NCI-H2029 (cell line): ENCODE results near the gene MMP10.

Experiments
- DNase-seq: peaks from one replicate; lab custom pipeline; 2025; lab: John Stamatoyannopoulos, UW

MMP10 gene

DNA sequence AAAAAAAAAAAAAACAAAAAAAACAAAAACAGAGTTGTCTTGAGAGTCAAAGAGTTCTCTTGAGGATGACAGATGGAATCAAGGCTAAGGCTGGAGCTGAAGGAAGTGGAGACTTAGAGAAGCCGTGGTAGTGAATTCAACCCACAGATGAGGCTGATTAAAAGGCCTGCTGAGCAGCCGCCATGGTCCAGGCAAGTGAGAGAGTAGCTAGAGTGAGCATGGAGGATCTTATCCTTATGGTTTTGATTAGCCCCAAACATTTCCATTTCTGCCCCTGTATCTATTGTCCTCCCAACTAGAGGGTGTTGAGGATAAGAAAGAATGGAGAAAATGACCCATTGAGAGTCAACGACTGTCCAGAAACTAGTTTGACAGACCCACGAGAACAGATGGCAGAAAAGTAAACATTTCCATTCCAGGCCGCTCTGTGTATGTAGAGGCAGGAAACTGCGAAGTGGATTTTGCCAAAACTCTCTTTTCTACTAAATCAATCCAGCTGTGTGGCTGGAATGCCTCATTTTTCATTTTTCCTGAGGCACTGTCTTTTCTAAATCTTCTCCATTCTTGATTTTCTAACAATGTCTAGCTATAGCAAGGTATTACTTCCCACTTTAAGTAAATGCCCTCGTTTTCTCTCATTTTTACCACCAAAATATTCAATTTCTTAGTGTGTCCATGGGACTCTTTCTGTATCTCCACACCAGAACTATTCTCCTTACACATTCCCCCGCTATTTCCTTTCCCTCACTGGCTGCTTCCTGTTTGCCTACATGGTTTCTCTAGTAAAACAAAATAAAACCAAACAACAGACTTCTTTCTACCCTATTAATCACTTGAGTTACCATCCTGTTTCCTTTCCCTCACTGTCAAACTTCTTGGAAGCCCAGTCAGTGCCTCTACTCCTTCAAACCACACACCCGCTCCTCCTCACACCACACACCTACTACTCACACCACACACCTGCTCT lies 50.3 kb downstream of the MMP10 start:
- no peak for DNase-seq

DNA sequence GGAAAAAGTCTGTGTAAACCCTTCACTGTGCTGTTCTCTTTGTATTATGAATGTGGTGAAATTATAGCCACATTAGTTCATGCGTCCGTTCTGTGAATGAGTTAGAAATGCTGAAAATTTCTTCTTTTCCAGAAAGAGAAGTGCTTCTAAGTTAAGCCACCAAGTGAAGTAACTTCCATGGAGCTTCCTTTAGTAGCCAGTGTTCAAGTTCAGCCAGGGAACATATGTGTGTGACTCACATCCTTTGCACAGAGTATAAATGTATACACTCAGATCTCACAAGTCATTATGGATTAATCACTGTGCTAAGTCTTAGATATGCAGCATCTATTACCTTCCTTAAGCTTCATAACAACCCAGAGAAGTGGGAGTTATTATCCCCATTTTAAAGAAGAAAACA lies 52.5 kb downstream of the MMP10 start:
- no peak for DNase-seq

DNA sequence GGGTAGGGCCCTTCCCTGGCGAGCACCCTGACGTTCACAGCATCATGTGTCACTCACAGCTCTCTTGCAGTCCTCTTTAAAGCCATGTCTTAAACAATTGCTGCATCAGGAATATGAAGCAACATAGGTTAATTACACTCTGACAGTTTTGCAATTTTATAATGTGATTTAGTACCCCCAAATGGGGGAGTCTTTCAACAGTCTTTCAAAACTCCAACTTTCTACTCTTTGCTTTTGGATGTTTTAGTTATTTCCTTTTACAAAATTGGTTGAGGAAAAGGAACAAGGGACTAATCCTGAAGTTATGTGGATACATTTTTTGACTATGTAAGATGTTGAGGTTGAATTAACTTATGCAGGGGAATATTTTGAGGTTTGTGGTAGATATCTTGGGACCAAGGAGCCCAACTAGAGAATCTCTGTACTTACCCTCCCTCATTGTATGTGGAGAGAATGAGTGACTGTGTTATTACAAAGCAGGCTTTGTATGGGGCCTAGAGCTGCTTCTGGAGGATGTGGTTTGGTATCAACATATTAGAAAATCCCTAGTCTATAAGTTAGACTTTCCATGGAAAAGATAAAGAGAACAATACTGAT lies 55.4 kb downstream of the MMP10 start, which contains the start of gene MMP8:
Gene MMP8, minus strand, starts transcription at position 51 of the 597 bp plus-strand sequence. CDS start 99 bp downstream, outside the sequence.
- no peak for DNase-seq

DNA sequence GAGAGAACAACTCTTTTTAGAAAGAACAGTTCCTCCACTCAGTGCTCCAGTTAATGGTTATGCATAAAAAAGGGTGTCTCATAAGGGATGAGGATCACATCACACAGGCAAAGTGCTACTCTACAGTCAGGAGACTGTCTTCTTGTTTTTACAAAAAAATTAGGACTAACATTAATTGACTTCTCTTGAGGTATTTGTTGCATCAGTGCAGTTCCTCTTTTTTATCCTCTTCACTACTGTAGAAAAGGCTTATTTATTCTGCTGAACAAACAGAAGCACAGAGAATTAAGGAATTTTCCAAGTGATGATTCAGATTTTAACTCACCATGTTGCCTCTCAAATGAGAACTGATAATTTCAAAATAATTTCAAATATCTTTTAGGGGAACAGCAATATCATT lies 57.6 kb downstream of the MMP10 start:
- DNase-seq: no peak
